Upper lobe of left lung (tissue), 4 donors: ENCODE data around the gene CFAP298.
"Not testable (repeated sequence)": the region's sequence is repeated elsewhere in the genome, so short reads cannot be mapped to it uniquely, and the experiment has no call there.

Experiments used
- EP300 ChIP-seq, 4 donors: sonication (generic); formaldehyde crosslinking; IDR thresholded peaks; one replicate each; pipeline ENCODE4 v1.5.1; 2017; ENCODE audit warnings: antibody characterized with exemption in 4 of 4, control low read depth in 2 of 4
- POLR2A ChIP-seq, 4 donors: fragments of 450-650 bp; IDR thresholded peaks; one replicate each; pipeline ENCODE4 v1.5.1; 2016 to 2017; ENCODE audit warnings: antibody characterized with exemption in 4 of 4, mild to moderate bottlenecking in 2 of 4
- POLR2AphosphoS5 ChIP-seq, 2 donors: sonication (generic); formaldehyde crosslinking; IDR thresholded peaks; one replicate each; pipeline ENCODE4 v1.5.1; 2017; ENCODE audit warnings: antibody characterized with exemption in 2 of 2
- TF ChIP-seq, protein P1 (sequence below), 6 experiments: fragments of 450-650 bp in 4 of 6; fragments of 200-600 bp in 2 of 6; sonication (generic) in 2 of 6; IDR thresholded peaks; one replicate each; pipeline ENCODE4 v1.5.1; 2016 to 2019; ENCODE audit warnings: antibody characterized with exemption in 6 of 6

DNA sequence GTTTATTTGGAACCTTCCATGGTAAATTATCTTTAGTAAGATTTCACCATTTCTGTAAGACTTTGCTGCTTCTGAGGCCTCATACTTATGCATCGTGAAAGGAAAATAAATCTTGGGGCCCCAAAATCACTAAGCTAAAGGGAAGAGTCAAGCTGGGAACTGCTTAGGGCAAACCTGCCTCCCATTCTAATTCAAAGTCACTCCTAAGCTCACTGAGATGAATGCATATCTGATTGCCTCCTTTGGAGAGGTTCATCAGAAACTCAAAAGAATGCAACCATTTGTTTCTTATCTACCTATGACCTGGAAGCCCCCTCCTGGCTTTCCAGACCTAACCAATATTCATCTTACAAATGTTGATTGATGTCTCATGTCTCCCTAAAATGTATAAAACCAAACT is 50.7 kb downstream of the CFAP298 start:
- TF ChIP-seq, protein P1, sequence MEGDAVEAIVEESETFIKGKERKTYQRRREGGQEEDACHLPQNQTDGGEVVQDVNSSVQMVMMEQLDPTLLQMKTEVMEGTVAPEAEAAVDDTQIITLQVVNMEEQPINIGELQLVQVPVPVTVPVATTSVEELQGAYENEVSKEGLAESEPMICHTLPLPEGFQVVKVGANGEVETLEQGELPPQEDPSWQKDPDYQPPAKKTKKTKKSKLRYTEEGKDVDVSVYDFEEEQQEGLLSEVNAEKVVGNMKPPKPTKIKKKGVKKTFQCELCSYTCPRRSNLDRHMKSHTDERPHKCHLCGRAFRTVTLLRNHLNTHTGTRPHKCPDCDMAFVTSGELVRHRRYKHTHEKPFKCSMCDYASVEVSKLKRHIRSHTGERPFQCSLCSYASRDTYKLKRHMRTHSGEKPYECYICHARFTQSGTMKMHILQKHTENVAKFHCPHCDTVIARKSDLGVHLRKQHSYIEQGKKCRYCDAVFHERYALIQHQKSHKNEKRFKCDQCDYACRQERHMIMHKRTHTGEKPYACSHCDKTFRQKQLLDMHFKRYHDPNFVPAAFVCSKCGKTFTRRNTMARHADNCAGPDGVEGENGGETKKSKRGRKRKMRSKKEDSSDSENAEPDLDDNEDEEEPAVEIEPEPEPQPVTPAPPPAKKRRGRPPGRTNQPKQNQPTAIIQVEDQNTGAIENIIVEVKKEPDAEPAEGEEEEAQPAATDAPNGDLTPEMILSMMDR (IDR thresholded peaks at IDR 0.05) = not testable (repeated sequence)
- not testable (repeated sequence) for TF ChIP-seq POLR2A, EP300, POLR2AphosphoS5 (IDR thresholded peaks at IDR 0.05)
